ENCODE results near the gene MMP27.

The MMP27 gene

GRCh38 chr11:102727890-102728289 lies 22.3 kb upstream of the MMP27 start:
- no peak for TF ChIP-seq CTCF (IDR thresholded peaks at IDR 0.05)

GRCh38 chr11:102724904-102725500 lies 19.4 kb upstream of the MMP27 start, which contains the start of gene MMP8:
Gene MMP8 (minus strand): TSS chr11:102724954. CDS start chr11:102724855, 99 bp downstream.
- no peak for TF ChIP-seq CTCF (IDR thresholded peaks at IDR 0.05)

DNA sequence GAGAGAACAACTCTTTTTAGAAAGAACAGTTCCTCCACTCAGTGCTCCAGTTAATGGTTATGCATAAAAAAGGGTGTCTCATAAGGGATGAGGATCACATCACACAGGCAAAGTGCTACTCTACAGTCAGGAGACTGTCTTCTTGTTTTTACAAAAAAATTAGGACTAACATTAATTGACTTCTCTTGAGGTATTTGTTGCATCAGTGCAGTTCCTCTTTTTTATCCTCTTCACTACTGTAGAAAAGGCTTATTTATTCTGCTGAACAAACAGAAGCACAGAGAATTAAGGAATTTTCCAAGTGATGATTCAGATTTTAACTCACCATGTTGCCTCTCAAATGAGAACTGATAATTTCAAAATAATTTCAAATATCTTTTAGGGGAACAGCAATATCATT lies 17.3 kb upstream of the MMP27 start:
- no peak for TF ChIP-seq CTCF (IDR thresholded peaks at IDR 0.05)

DNA sequence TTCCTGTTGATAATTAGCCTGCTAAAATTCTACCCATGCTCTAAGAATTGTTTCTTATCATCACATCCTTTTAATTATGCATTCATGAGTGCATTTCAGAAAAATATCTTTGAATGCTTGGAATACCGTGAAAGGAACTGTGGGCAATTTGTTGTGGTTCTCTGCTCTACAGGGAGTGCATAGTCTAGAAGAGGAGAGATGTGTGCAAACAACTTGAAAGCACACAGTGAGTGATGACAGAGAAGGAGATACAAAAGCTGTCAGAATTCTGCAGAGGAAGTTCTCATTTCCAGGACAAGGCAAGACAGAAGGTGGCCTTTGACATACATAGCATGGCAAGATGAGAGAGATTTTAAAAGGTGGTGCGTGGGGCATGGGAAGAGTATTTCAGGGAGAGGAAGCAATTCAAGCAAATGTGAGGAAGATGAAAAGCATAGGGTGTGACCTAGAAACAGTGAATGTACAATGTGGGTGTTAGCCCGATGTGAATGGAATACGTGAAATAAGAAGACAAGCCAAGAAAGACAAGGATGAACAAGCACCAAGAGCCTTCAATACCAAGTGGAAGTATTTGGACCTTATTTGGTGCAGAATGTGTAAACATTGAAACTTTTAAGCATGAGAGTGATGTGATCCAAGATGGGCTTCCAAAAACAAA lies 14.2 kb upstream of the MMP27 start:
- no peak for TF ChIP-seq CTCF (IDR thresholded peaks at IDR 0.05)

GRCh38 chr11:102717280-102717679 lies 11.7 kb upstream of the MMP27 start:
- TF ChIP-seq CTCF (IDR thresholded peaks at IDR 0.05): no peak

DNA sequence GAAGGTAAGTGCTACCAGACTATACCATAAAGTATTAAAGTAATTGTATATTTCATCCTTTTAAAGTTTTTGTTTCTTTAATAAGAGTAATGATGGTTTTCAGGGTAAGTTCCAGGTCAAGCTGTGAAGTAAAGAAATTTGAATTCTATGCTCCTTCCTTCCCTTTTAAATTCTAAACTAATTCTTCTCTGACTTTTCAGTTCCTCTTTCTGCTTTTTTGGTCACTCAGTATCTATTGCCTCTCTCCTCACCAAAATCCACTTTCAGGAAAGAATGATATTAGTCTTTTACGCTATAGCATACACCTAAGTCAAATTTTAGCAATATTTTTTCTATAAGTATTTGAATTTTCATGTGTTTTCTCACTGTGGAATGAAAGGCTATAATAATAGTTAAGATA lies 11.0 kb upstream of the MMP27 start:
- no peak for TF ChIP-seq CTCF (IDR thresholded peaks at IDR 0.05)

DNA sequence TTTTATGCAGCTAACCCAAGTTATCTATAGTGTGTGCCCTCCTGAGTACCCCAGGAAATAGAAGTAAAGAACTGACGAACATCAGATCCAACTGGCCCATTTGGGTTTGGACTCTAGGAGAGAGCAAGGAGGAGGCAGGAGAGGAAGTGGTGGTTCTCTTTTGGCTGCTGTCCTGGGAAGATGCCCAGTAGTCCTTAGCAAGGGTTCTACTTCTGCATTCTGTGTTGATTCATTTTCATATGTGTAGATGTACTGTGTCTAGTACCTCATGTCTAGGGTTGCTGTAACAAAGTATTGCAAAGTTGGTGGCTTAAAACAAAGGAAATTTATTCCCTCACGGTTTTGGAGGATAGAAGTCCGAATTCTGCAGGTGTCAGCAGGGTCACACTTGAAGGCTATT lies 6.6 kb upstream of the MMP27 start:
- no peak for TF ChIP-seq CTCF (IDR thresholded peaks at IDR 0.05)
